HG03432 (cell line): ENCODE data around the gene FBXO31.
"Not testable (repeated sequence)": the region's sequence is repeated elsewhere in the genome, so short reads cannot be mapped to it uniquely, and the experiment has no call there.

ENCODE experiments used
- ATAC-seq: cut with Tn5 transposase; IDR thresholded peaks from one replicate; pipeline ENCODE4 v1.9.1; 2021; ENCODE audit warnings: mild to moderate bottlenecking, moderate library complexity; ENCODE audit not compliant: unreplicated experiment

Gene FBXO31

DNA sequence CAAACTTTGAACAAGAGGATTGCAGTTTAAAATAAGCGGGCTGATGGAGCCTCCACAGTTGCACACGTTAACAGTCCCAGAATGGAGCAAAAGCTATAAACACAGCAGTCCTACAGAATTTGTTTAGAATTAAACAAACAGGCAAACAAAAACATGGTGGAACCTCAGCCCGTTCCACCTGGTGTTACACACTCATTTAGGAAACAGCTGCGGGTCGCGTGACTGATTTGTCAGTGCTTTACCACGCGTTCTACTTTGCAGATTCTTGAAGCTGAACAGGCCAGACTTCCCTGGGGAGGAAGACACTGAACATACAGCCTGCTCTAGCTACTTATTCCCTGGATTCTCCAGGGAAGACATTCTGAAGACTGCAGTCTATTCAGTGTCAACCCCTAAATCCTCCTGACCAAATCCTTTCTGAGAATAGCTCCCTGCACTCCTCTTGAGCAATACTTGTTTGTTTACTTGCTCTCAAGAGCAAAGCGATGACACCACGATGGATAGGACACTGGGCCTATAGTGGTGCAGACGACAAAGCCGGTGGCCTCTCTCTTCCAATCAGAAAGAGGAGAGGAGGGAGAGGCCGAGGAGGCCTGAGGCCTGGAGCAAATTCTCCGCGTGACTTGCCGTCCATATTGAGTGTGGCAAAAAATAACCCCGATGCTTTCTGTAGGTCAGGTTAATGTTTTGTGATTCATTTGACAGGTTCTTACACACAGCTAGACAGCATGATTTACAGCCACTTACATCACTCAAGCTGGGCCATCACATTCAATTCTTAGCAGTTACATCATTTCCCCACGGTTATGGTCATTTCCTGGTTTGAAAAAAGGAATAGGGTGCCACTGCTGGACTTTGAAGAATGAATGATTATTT lies 4.6 kb upstream of the FBXO31 start:
- peak; percentile 44 for ATAC-seq

DNA sequence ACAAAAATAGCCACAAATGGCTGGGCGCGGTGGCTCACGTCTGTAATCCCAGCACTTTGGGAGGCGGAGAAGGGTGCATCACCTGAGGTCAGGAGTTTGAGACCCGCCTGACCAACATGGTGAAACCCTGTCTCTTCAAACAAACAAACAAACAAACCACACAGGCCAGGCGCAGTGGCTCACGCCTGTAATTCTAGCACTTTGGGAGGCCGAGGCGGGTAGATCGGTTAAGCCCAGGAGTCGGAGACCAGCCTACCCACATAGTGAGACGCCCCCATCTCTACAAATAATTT lies 1.2 kb upstream of the FBXO31 start:
- not testable (repeated sequence) for ATAC-seq

DNA sequence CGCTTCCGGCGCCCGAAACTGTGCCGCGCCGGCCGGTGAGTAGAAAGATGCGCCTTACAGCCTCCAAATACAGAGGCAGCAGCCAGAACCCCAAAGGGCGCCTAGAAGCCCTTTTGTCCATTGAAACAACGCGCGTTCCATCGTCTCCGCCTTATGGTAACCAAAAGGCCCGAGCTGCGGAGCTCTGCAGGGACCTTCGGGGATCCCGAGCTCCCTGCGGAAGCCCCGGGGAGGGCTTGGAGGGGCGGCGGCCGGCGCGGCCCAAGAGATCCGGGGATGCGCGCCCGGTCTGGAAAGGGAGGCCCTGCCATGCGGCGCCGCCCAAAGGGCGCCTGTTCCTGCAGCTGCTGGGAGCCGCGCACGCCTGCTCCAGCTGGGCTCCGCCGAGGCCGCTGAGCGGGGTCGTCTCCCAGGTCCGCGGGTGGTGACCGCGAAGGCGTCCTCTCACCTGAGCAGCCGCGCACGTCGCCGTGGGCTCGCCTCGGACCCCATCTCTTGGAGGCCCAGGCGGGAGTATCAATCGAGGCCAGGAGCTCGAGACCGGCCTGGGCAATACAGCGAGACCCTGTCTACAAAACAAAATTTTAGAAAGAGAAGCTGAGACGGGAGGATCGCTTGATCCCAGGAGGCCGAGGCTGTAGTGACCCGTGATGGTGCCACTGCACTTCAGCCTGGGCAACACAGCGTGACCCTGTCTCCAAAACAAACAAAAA lies 742 bp upstream of the FBXO31 start:
- peak; percentile 19 for ATAC-seq

DNA sequence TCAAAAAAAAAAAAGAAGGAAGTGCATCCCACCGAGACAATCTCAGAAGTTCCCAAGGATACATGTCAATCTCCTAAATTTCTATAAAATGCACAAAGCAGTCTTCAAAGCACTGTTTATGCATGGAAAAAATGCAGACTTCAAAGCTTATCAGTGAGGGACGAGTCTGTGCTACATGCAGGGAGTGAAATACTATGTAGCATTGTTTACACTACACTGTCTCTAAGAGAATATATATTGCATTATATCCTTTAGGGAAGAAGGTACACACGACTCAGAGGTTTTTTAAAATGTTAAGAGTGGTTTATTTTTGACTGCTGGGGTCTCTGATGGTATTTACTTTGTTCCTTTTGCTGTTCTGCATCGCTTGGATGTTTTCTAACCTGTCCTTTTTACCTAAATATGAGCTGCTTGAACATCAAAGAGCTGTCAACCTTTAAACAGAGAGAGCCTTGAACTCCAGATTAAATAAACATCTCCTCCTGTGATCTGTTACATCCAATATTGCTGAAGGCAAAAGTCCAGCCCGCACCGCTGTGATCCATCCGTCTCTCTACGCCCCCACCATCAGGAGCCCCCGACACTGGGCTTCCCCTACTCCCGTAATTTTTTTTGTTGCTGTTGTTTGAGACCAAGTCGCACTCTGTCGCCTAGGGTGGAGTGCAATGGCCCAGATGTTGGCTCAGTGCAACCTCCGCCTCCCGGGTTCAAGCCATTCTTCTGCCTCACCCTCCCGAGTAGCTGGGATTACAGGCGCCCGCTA lies 1.4 kb downstream of the FBXO31 start:
- no peak for ATAC-seq

DNA sequence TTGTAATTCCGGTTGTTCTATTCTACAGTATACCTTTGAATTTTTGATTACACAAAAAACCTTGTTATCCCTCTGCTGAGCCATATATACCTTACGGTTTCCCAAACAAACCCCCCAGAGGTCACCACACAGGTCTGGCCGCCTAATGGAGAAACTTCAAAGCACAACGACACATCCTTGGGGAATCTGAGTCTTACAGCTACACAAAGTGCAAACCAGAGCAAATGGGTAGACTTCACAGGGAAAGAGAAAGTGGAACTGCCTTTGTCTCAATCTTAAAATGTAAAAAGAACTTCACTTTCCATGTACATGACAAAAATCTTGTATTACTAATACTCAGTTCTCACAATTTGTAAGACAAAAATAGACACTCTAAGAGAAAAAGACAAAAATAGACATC lies 2.7 kb downstream of the FBXO31 start:
- no peak for ATAC-seq

DNA sequence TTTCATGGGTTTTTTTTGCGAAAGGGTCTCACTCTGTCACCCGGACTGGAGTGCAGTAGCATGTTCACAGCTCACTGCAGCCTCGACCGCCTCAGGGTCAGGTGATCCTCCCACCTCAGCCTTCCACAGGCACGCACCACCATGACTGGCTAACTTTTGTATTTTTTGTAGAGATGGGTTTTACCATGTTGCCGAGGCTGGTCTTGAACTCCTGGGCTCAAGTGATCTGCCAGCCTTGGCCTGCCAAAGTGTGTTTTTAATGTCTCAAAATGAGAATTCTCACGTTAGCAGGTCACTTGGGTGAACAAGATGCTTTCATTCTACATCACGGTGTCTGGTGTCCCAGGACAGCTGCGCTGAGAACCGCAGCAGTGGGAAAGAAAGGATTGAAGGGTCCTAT lies 3.2 kb downstream of the FBXO31 start:
- no peak for ATAC-seq

DNA sequence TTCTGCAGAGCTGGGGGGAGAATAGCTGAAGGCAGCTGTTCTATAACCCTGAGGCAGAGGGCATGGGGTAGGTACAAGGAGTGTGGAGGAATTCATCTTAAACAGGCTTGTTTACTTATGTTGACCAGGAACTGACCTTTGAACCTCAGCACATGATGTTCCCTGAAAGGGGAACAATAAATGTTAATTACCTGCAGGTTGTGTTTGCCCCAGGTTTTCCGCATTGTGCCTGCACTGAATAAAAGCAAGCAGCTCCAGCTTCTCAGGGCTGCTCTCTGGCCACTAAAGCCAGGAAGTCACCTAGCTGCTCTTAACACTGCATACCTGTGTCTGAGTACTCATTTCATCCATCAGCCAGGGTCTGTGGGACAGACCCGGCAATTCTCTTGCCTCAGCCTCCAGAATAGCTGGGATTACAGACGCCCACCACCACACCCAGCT lies 4.2 kb downstream of the FBXO31 start:
- not testable (repeated sequence) for ATAC-seq

DNA sequence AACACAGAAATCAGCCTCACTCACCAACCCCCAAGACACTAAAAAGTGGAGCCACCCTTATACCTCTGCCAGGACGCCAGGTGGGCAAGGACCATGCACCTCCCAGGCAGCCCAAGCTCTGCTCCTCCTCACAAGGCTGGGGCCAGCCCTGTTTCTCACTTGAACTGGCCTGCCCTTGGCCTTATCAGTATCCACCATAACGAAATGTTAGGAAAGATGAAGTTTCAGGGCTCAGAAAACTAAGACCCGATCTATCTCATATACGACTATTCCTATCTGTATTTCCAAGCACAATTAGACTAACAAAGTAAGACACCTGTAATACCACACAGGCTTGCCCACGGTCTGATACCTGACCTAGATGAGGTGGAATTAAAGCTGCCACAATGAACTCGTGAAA lies 6.9 kb downstream of the FBXO31 start:
- ATAC-seq = no peak

DNA sequence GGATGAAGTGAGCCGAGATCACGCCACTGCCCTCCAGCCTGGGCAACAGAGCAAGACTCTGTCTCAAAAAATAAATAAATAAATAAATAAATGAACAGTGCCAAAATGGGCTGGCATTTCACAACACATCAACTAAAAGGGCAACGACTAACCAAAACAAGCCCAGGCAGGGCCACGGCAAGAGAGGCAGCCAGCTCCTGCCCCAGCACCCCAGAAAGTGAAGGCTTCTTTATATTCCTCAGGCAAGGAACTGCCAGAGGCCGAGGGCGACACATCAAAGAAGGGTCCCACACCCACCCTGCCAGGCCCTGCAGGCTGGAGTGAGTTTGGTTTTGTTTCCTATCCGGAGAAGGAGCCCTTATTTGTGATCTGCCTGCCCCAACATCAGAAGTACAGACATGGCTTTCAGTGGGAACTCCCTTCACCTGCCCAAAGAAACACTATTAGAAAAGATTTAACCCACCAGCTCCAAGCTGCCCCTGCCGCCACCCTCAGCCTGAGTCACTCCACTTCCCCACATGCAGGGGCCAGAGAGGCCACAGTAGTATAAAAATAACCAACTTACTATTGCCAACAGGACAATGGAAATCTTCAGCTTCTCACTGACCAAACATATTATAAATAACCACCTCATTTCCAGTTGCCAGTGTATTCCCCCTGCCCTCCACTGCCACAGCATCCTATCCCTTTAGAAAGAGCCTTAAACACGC lies 8.0 kb downstream of the FBXO31 start:
- ATAC-seq = no peak

DNA sequence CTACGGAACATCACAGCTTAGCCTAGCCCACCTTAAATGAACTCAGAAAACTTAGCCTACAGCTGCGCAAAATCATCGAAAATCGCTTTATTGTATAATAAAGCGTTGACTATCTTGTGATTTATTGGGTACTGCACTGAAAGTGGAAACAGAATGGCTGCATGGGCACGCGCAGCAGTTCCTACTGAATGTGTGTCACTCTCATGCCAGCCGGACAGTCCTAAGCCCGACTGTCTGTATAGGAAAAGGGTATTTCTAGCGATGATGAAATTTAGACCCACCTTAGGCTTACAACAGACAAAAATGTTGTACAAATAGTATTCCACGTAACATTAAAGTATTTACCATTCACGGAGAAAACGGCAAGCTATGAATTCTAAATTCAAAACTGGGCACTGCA lies 9.3 kb downstream of the FBXO31 start:
- no peak for ATAC-seq

DNA sequence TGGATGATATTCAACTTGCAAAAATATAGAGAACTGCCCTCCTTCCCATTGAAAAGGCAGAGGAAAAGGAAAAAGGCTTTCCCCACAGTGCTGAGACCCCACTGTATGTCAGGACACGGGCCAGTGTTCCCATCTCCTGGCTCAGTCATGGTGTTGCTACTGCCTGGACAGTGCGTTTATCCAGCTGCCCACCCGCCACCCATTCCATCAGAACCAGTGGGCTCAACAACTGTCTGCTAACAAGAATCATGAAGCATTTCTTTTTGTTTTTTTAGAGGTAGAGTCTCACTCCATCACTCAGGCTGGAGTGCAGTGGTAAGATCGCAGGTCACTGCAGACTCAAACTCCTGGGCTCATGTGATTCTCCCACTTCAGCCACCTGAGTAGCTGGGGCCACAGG lies 11.3 kb downstream of the FBXO31 start:
- no peak for ATAC-seq

DNA sequence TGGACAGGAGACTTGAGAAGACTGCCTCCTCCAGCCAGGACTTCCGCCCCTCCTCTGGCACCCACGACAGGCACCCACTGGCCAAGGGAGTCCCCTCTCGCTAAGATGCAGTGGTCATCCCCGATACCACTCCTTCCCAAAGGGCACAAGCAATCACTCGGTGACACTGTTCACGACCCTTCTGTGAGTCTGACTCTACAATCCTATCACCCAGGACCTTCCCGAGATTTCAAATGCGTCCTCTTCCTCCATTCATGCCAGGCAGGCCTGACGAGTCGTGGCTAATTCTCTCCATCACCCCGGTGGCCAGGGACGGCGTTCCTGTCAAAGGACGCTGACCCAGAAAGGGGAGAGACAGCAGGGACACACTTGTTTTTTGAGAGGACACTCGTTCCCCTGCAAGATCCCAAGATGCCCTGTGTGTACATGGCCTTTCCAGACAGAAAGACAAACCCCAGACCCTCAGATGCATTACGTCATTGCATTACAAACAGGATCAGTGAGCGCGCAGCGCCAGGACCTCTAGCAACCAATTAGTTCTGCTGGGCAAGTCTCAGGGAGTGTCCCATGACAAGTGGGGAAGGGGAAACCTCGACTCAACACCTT lies 12.2 kb downstream of the FBXO31 start:
- no peak for ATAC-seq

DNA sequence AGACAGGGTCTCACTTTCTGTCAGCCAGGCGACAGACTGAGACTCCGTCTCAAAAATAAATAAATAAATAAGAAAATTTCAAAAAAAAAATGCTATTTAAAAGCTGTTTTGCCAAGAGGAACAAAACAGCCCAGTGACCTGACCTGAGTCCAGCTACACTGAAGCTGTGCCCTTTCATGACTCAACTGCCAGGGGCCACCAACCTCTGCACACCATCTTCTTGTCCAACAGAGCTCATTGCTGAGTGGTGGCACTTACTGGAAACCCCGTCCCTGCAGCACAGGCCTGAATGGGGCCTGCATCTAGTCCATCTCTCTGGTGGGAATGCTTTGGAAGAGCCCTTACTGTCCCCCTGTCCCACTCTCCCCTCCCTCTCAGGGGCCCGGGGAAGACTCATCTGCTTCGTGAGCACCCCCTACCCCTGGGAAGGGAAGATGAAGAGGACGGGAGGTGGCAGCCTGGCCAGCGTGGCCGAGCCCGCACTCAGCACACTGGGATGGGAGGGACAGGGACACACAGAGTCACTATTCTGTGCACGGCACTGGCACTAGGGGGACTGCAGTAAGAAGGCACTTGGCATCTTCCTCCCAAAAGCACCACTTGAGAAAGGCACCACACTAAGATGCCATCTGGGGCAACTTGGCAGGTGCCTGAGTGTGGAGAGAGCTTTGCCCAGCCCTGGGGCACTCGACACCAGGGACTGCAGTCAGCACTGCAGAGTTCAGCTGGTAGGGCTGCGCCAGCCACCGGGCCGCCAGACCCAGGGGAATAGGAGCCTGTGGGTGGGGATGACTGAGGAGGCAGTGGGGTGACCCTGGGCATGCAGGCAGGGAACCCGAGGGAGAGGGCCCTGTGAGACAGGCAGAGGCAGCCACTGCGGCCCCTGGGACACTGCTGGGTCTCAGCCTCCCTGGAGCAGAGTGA lies 13.5 kb downstream of the FBXO31 start:
- ATAC-seq = no peak

DNA sequence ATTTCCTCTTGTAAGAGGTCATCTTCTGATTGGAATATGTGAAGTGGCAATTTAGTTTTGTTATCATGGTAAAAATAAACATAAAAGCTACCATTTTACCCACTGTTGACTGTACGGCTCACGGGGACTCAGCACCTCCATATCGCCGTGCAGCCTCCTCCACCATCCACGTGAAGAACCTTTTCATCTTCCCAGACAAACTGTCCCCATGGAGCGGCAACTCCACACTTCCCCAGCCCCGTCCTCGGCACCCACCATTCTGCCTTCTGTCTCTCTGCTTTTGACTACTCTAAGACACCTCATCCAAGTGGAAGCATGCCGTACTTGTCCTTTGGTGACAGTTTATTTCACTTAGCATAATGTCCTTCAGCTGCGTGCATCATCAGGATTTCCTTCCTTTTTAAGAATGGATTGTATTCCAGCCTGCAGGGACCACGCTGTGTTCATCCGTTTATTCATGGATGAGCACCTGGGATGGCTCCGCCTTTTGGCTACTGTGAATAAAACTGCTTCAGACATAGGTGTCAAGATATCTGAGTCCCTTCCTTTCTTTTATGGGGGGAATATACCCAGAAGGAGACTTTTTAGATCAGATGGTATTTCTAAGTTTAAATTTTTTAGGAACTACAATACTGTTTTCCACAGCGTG lies 14.3 kb downstream of the FBXO31 start:
- ATAC-seq = no peak

DNA sequence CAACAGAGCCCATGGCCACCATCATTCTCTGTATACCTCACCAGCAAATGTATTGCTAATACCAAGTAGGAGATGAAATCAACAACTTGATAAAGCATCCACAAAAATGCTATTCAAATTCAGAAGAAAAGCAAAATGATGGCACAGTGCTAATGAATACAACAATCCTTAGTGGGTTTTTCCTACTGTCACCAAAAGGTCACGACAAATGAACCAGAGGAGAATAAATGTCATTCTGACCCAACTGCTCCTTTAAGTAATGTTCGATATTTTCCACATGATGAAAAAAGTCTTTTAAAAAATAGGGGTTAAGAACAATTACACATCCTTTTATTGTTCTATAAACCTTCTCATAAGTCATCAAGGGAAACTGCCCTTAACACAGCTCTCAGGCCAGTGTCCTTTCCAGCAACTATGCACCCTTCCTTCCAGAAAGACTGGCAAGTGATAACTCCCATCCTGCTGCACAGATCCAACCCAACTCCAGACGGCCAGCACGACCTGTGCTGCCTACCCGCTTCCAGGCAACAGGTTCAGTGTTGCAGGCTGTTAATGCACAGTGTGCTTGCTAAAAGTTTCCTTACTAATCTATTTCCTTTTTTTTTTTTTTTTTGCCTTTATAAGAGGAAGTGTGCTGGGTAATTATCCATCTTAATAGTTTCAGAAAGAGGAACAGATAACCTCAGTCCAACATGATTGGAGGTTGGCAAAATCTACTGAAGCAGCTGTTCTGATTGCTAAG lies 15.4 kb downstream of the FBXO31 start:
- no peak for ATAC-seq

DNA sequence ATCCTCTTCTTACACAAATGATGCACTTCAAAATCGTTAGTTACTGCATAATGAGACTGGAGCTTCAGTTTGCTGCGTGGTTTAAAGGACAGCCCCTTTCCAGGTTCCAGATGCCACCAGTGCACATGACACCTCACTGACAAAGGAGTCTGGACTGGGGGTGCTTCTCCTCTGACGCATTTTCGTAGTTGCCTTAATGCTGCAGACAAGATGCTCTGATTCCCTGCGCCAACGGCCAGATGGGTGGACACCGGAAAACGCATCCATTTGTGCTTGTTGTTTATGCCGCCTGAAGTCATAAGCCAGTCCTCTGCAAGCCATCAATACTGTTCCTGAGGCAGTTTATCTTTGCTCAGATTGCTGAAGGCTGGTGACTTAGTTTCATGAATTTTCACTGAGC lies 16.0 kb downstream of the FBXO31 start:
- no peak for ATAC-seq

DNA sequence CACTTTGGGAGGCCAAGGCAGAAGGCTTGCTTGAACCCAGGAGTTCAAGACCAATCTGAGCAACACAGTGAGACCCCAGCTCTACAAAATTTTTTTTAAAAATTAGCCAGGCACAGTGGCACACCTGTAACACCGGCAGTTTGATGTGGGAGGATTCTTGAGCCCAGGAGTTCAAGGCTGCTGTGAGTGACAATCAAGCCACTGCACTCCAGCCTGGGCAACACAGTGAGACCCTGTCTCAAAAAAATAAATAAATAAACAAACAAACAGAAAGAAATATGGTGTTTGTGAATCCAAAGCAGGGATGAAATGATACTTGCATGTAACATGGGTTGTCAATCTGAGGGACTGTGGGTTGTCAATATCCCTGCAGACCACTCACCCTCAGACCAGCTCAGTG lies 16.6 kb downstream of the FBXO31 start:
- no peak for ATAC-seq

DNA sequence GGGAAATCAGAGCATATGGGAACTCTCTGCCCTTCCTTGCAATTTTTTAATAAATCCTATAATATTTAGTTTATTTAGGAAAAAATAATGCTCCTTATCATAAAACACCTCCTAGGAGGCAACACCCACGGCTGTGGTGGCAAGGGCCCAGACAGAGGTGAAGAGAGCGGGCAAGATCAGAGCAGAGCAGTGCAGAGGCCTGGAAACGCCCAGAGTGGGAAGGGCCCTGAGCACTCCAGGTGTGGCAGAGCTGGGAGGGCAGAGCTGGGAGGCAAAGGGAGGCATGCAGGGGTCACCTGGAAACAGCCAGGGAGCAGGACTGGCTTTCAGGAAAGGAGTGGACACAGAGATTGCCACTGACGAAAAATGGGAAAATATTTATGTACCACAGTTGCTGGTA lies 17.3 kb downstream of the FBXO31 start:
- no peak for ATAC-seq
